ENCODE data around the gene MSGN1.
"Not testable (repeated sequence)": the region's sequence is repeated elsewhere in the genome, so short reads cannot be mapped to it uniquely, and the experiment has no call there.

MSGN1 gene

GRCh38 chr2:17813742-17814473 is 2.4 kb upstream of the MSGN1 start:
- Histone ChIP-seq H3K36me3 (no peaks in the 10 kb centered on the region), H3K27ac (peak overlapping the region; percentile 86 to 100 (median 99)), H3K9ac (peak overlapping the region; percentile 74 to 94 (median 89)), H3K4me1 (peaks cover 88 to 100% (median 94%) of the 10 kb centered on the region in 10 experiments), H3K27me3 (no peaks in the 10 kb centered on the region), H3K4me3 (peak overlapping the region; percentile 4 to 43 (median 26); a peak in 13 of 20 replicates), H4K20me1 (no peaks in the 10 kb centered on the region), H3K9me3 (replicated peaks in 1 of 11) (peaks cover 0 to 5% (median 0%) of the 10 kb centered on the region in 11 experiments; a peak in 2 of 22 replicates), H3K4me2 (peak overlapping the region; percentile 66 to 94 (median 83))
- peak in 6 of 11 experiments; percentile 27 to 81 (median 36); a peak in 5 of 22 replicates for TF ChIP-seq Cebpa-rat (IDR thresholded peaks at IDR 0.05)

DNA sequence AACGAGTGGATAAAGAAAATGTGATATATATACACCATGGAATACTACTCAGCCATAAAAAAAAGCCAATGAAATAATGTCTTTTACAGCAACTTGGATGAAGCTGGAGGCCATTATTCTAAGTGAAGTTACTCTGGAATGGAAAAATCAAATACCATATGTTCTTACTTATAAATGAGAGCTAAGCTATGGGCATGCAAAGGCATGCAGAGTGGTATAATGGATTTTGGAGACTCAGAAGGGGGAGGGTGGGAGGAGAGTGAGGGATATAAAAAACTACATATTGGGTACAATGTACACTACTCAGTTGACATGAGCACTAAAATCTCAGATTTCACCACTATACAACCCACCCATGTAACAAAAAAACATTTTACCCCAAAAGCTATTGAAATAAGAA is 1.7 kb upstream of the MSGN1 start:
- Histone ChIP-seq H3K4me2 (peak overlapping the region; percentile 66 to 94 (median 81)), H3K9ac (peak overlapping the region; percentile 74 to 94 (median 89); a peak in 21 of 22 replicates), H3K27ac (peak overlapping the region; percentile 86 to 100 (median 99)), H3K27me3 (no peaks in the 10 kb centered on the region), H3K4me1 (peaks cover 89 to 98% (median 95%) of the 10 kb centered on the region in 10 experiments), H3K36me3 (no peaks in the 10 kb centered on the region), H3K9me3 (replicated peaks in 1 of 11) (0 out of 22 replicates have a peak, but pooled peaks cover 0 to 3% (median 0%) of the 10 kb centered on the region in 11 experiments), H4K20me1 (no peaks in the 10 kb centered on the region), H3K4me3 (peak overlapping the region in 8 of 10 experiments; percentile 1 to 43 (median 19); a peak in 8 of 20 replicates)
- TF ChIP-seq Cebpa-rat (IDR thresholded peaks at IDR 0.05), result no peak

DNA sequence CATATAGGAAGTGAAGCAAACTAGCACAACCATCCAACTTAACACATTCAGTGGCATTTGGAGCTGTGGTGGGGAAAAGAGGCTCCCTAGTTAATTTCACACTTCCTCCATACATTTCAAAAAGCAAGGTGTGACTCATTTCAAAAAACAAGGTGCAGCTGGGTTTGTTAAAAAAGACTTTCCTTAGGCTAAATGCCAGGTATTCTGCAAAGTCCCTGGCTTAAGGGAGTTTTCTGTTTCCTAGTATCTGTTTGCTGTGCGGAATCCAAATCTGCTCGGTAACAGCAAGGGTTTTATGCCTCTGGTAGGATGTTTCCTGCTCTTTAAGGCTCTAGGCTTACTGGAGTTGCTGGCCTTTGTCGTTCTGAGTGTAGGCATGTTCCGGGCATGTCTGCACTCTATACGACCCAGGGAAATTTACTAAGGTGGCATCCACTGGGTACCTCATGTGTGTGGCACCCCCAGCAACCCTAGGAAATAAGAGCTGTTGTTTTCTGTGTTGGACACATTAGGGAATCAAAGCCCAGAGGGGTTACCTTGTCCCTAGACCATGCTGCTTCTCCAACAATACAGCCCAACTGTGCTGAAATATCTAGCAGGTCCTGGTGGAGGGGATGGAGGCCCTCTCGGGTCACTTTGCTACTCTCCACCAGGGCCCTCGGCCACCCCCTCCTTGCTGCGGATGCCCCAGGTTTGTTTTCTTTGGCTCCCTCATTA is 634 bp upstream of the MSGN1 start:
- Histone ChIP-seq H3K4me1 (peaks cover 89 to 100% (median 95%) of the 10 kb centered on the region in 10 experiments), H3K27ac (peak overlapping the region; percentile 86 to 100 (median 99); a peak in 21 of 22 replicates), H3K4me3 (no peak overlapping the region), H3K9me3 (replicated peaks in 1 of 11) (no peaks in the 10 kb centered on the region), H3K36me3 (no peaks in the 10 kb centered on the region), H3K4me2 (peak overlapping the region; percentile 66 to 94 (median 81)), H3K27me3 (no peaks in the 10 kb centered on the region), H4K20me1 (no peaks in the 10 kb centered on the region), H3K9ac (peak overlapping the region in 9 of 11 experiments; percentile 82 to 94 (median 89); a peak in 19 of 22 replicates)
- no peak for TF ChIP-seq Cebpa-rat (IDR thresholded peaks at IDR 0.05)

DNA sequence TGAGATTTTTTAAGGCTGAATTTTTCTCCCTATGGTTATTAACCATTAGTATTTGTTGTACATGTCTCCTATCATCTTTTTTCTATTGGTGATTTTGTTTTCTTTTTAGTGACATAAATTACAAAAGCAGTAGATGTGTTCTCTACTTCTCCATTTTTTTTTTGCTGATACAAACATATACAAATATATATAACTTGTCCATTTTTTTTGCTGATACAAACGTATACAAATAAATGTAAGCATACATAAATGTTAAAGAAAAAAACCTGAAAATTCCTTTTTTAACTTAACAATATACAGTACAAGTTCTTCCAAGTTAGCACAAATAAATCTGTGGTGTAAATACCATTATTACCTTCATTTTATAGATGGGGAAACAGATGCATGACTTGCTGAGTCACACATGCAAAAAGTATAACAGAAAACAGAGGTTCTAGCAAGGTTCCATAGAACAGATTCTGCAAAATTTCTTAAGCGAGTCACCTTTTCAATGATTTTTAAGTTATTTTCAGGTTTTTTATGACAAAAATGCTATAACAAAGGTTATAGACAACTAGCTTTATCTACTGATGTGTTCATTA is 2.1 kb downstream of the MSGN1 start:
- peak overlapping the region in 9 of 11 experiments; percentile 54 to 94 (median 89); a peak in 16 of 22 replicates for H3K9ac ChIP-seq
- no peaks in the 10 kb centered on the region for H3K27me3 ChIP-seq
- peak overlapping the region; percentile 52 to 100 (median 99); a peak in 21 of 22 replicates for H3K27ac ChIP-seq
- H3K4me3 ChIP-seq, result no peak overlapping the region
- peaks cover 89 to 100% (median 95%) of the 10 kb centered on the region in 10 experiments for H3K4me1 ChIP-seq
- peak overlapping the region; percentile 66 to 94 (median 81) for H3K4me2 ChIP-seq
- no peaks in the 10 kb centered on the region for H3K36me3 ChIP-seq
- H3K9me3 ChIP-seq (replicated peaks in 1 of 11), result no peaks in the 10 kb centered on the region
- no peaks in the 10 kb centered on the region for H4K20me1 ChIP-seq
- TF ChIP-seq Cebpa-rat (IDR thresholded peaks at IDR 0.05), result no peak

DNA sequence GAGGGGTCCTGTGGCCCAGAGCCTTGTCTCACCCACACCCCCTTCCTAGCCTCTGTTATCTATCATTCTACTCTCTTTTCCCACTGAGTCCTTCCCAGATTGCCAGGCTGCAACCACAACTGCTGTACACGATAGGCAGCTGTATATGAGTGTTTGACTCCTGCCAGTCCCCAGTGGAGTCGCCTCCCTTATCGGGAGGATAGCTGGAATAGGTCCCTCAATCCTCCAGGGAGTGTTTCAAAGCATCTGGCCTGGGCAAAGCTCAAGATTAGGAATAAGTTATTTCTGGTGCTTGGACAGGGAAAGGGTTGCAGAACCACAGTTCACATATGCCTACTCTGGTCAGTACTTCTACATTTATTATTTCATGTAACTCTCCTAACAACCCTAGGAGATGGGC is 4.8 kb downstream of the MSGN1 start:
- no peaks in the 10 kb centered on the region for H3K9me3 ChIP-seq (replicated peaks in 1 of 11)
- H3K27me3 ChIP-seq, result no peaks in the 10 kb centered on the region
- peak overlapping the region in 2 of 10 experiments; percentile 13 to 26; a peak in 1 of 20 replicates for H3K4me3 ChIP-seq
- no peaks in the 10 kb centered on the region for H4K20me1 ChIP-seq
- H3K4me1 ChIP-seq, result peaks cover 89 to 100% (median 96%) of the 10 kb centered on the region in 10 experiments
- no peak for TF ChIP-seq Cebpa-rat (IDR thresholded peaks at IDR 0.05)
- H3K36me3 ChIP-seq, result no peaks in the 10 kb centered on the region
- peak overlapping the region; percentile 36 to 100 (median 94); a peak in 20 of 22 replicates for H3K27ac ChIP-seq
- H3K4me2 ChIP-seq, result peak overlapping the region; percentile 61 to 94 (median 83)
- H3K9ac ChIP-seq, result peak overlapping the region; percentile 7 to 83 (median 76); a peak in 20 of 22 replicates

DNA sequence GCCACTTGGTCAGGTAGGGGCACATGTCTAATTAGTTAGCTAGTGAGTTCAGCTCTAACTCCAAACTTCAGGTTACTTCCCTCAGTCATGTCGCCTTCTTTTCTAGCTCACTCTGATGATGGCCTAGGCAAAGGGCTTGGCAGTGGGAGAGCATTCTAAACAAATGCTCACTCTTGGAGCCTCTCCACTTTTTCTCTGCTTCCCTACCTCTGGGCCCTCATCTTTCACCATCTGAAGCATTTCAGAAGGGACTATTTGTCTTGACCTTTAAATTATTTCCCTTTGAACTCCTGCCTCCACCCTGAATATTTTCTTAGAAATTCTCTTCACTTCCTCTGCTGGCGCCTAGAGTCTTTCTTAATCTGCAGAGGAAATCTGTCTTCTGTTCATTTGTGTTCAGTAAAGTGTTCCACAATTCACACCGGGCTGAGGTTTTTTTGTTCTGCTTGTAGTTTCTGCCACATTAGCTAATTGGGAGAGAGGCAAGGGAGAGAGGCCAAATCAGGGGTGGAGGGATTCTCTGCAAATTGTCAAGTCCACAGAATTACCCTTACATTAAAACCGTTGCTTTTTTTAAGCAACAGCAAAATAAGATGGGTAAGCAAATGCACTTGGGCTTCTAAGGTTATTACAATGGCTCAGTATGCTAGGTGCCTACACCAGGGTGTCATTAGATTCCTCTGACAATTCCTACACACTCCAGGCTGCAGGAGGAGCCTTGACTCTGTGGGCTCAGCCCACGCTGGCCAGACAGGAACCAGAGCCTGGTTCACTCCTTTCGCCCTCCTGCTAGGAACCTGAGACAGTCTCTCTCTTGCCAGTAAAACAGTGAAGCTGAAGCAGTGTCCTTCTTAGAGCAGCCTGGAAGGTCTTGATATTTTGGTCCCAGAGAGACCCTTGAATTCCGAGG is 5.5 kb downstream of the MSGN1 start:
- Histone ChIP-seq H3K4me1 (peaks cover 82 to 94% (median 90%) of the 10 kb centered on the region in 10 experiments), H3K9ac (peak overlapping the region; percentile 30 to 83 (median 76); a peak in 20 of 22 replicates), H3K4me3 (peak overlapping the region in 4 of 10 experiments; percentile 3 to 24 (median 14); a peak in 4 of 20 replicates), H3K27me3 (no peaks in the 10 kb centered on the region), H3K36me3 (no peaks in the 10 kb centered on the region), H4K20me1 (no peaks in the 10 kb centered on the region), H3K4me2 (peak overlapping the region; percentile 61 to 94 (median 83)), H3K9me3 (replicated peaks in 1 of 11) (0 out of 22 replicates have a peak, but pooled peaks cover 0 to 4% (median 0%) of the 10 kb centered on the region in 11 experiments), H3K27ac (peak overlapping the region; percentile 36 to 100 (median 94); a peak in 21 of 22 replicates)
- TF ChIP-seq Cebpa-rat (IDR thresholded peaks at IDR 0.05), result peak in 3 of 11 experiments; percentile 29 to 57 (median 30); a peak in 3 of 22 replicates

- Histone ChIP-seq H3K4me3 (peak overlapping the region in 2 of 10 experiments; percentile 22 to 24; a peak in 3 of 20 replicates), H3K4me2 (peak overlapping the region; percentile 61 to 94 (median 83)), H3K27ac (peak overlapping the region; percentile 36 to 100 (median 94); a peak in 21 of 22 replicates), H3K9me3 (replicated peaks in 1 of 11) (peaks cover 0 to 10% (median 6%) of the 10 kb centered on the region in 11 experiments; a peak in 5 of 22 replicates), H3K9ac (peak overlapping the region; percentile 30 to 83 (median 76); a peak in 20 of 22 replicates), H3K4me1 (peaks cover 74 to 86% (median 82%) of the 10 kb centered on the region in 10 experiments), H3K27me3 (no peaks in the 10 kb centered on the region), H3K36me3 (no peaks in the 10 kb centered on the region), H4K20me1 (no peaks in the 10 kb centered on the region)
- TF ChIP-seq Cebpa-rat (IDR thresholded peaks at IDR 0.05), result no peak
Observed at GRCh38 chr2:17822445-17823117, 6.3 kb downstream of the MSGN1 start.

DNA sequence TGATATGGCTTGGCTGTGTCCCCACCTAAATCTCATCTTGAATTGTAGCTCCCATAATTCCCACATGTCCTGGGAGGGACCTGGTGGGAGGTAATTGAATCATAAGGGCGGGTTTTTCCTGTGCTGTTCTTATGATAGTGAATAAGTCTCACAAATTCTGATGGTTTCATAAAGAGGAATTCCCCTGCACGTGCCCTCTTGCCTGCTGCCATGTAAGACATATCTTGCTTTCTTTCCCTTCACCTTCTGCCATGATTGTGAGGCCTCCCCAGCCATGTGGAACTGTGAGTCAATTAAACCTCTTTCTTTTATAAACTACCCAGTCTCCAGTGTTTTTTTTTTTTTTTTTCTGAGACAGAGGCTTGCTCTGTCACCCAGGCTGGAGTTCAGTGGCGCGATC is 7.4 kb downstream of the MSGN1 start:
- peak overlapping the region in 10 of 11 experiments; percentile 13 to 100 (median 94); a peak in 19 of 22 replicates for H3K27ac ChIP-seq
- peak overlapping the region in 8 of 11 experiments; percentile 16 to 83 (median 77); a peak in 11 of 22 replicates for H3K9ac ChIP-seq
- peaks cover 63 to 76% (median 72%) of the 10 kb centered on the region in 10 experiments for H3K4me1 ChIP-seq
- peaks cover 6 to 18% (median 14%) of the 10 kb centered on the region in 11 experiments; a peak in 21 of 22 replicates for H3K9me3 ChIP-seq (replicated peaks in 1 of 11)
- peak overlapping the region; percentile 61 to 94 (median 83) for H3K4me2 ChIP-seq
- not testable (repeated sequence) for H3K27me3 ChIP-seq, H3K4me3 ChIP-seq, H3K36me3 ChIP-seq, H4K20me1 ChIP-seq

All from BLaER1 treated with 17β-estradiol and CSF1 and Interleukin-3, amounts not matched to agents 10 nM and 100 nM (cell line).